Liver (tissue), 9 donors: ENCODE data around the gene LILRB3. TPM values are rescaled to one million over a fixed set of nuclear protein-coding genes. Genes with fewer than 3 reads are reported as not detected.
A peak's percentile ranks its signal among the peaks of the same experiment; 100 is the strongest.

Source experiments
- DNase-seq: peaks from one replicate; pipeline ENCODE4 v3.0.0-alpha.2; 2017; ENCODE audit warnings: low spot score
- H3K27ac ChIP-seq, 2 donors: one replicate each; pipeline ENCODE4 v1.7.0; 2013; ENCODE audit warnings: inconsistent platforms in 2 of 2, low read length in 2 of 2, control low read depth in 1 of 2, low read depth in 1 of 2, mild to moderate bottlenecking in 1 of 2
- H3K27me3 ChIP-seq, 4 donors: one replicate each; pipeline versions ENCODE4 v1.6.1 to v1.7.0; 2013; ENCODE audit warnings: low read length in 3 of 4, inconsistent platforms in 1 of 4, mild to moderate bottlenecking in 1 of 4, moderate library complexity in 1 of 4; ENCODE audit not compliant: control insufficient read depth in 4 of 4, insufficient read depth in 4 of 4
- H3K36me3 ChIP-seq, 4 donors: one replicate each; pipeline versions ENCODE4 v1.6.1 to v1.7.0; 2013; ENCODE audit warnings: low read length in 3 of 4, mild to moderate bottlenecking in 3 of 4, low read depth in 1 of 4, moderate library complexity in 1 of 4; ENCODE audit not compliant: control insufficient read depth in 4 of 4, insufficient read depth in 3 of 4
- H3K4me1 ChIP-seq, 4 donors: one replicate each; pipeline versions ENCODE4 v1.6.1 to v1.7.0; 2013; ENCODE audit warnings: low read length in 3 of 4, mild to moderate bottlenecking in 3 of 4, moderate library complexity in 1 of 4; ENCODE audit not compliant: control insufficient read depth in 4 of 4, insufficient read depth in 4 of 4
- H3K4me3 ChIP-seq, 3 donors: one replicate each; pipeline versions ENCODE4 v1.6.1 to v1.7.0; 2013; ENCODE audit warnings: low read length in 3 of 3, control low read depth in 1 of 3, low read depth in 1 of 3, mild to moderate bottlenecking in 1 of 3
- H3K9ac ChIP-seq, 2 donors: one replicate each; pipeline ENCODE4 v1.7.0; 2013; ENCODE audit warnings: low read length in 2 of 2, mild to moderate bottlenecking in 2 of 2, moderate library complexity in 2 of 2, control low read depth in 1 of 2, low read depth in 1 of 2
- H3K9me3 ChIP-seq, 4 donors: one replicate each; pipeline versions ENCODE4 v1.6.1 to v1.7.0; 2013; ENCODE audit warnings: low read length in 3 of 4; ENCODE audit not compliant: control insufficient read depth in 4 of 4
- ATF3 ChIP-seq: IDR thresholded peaks from 2 replicates; pipeline ENCODE4 v1.6.1; 2016; ENCODE audit warnings: antibody characterized with exemption
- EGR1 ChIP-seq, 2 donors: IDR thresholded peaks; 2 replicates each; pipeline ENCODE4 v1.6.1; 2016 to 2018; ENCODE audit warnings: antibody characterized with exemption in 2 of 2, low read depth in 2 of 2
- FOXA1 ChIP-seq: IDR thresholded peaks from 2 replicates; pipeline ENCODE4 v1.6.1; 2016; ENCODE audit warnings: antibody characterized with exemption
- FOXA2 ChIP-seq: IDR thresholded peaks from 2 replicates; pipeline ENCODE4 v1.6.1; 2016; ENCODE audit warnings: antibody characterized with exemption
- GABPA ChIP-seq, 2 donors: IDR thresholded peaks in 1 of 2; conservative IDR thresholded peaks in 1 of 2; 2 replicates each; pipeline ENCODE4 v1.6.1; 2016; ENCODE audit warnings: antibody characterized with exemption in 2 of 2, mild to moderate bottlenecking in 1 of 2, moderate library complexity in 1 of 2
- HNF4A ChIP-seq, 2 donors: conservative IDR thresholded peaks; 2 replicates each; pipeline ENCODE4 v1.6.1; 2016; ENCODE audit warnings: antibody characterized with exemption in 2 of 2, mild to moderate bottlenecking in 2 of 2
- HNF4G ChIP-seq: IDR thresholded peaks from 2 replicates; pipeline ENCODE4 v1.6.1; 2016; ENCODE audit warnings: antibody characterized with exemption
- JUND ChIP-seq, 2 donors: IDR thresholded peaks; 2 replicates each; pipeline ENCODE4 v1.6.1; 2016; ENCODE audit warnings: antibody characterized with exemption in 2 of 2
- MAX ChIP-seq: IDR thresholded peaks from 2 replicates; pipeline ENCODE4 v1.6.1; 2016; ENCODE audit warnings: antibody characterized with exemption
- NR2F2 ChIP-seq: IDR thresholded peaks from 2 replicates; pipeline ENCODE4 v1.6.1; 2016; ENCODE audit warnings: antibody characterized with exemption
- RAD21 ChIP-seq, 2 donors: IDR thresholded peaks; 2 replicates each; pipeline ENCODE4 v1.6.1; 2016; ENCODE audit warnings: antibody characterized with exemption in 2 of 2, mild to moderate bottlenecking in 2 of 2
- REST ChIP-seq: IDR thresholded peaks from 2 replicates; pipeline ENCODE4 v1.6.1; 2016; ENCODE audit warnings: antibody characterized with exemption, mild to moderate bottlenecking
- RXRA ChIP-seq, 2 donors: IDR thresholded peaks; 2 replicates each; pipeline ENCODE4 v1.6.1; 2017 to 2018; ENCODE audit warnings: antibody characterized with exemption in 2 of 2, mild to moderate bottlenecking in 1 of 2
- SP1 ChIP-seq: IDR thresholded peaks from 2 replicates; pipeline ENCODE4 v1.6.1; 2018; ENCODE audit warnings: antibody characterized with exemption, mild to moderate bottlenecking
- TAF1 ChIP-seq: conservative IDR thresholded peaks from 2 replicates; pipeline ENCODE4 v1.6.1; 2016; ENCODE audit warnings: antibody characterized with exemption, mild to moderate bottlenecking
- YY1 ChIP-seq: IDR thresholded peaks from 2 replicates; pipeline ENCODE4 v1.6.1; 2016; ENCODE audit warnings: antibody characterized with exemption, mild to moderate bottlenecking
- WGBS: extraction: QIAGEN DNeasy Blood & Tissue Kit; methylation state at CpG from one replicate; pipeline ENCODE4 v1.1.7; 2013; 5-methylcytosine and 5-hydroxymethylcytosine counted together
- polyA plus RNA-seq, 2 donors: library from polyadenylated mRNA; stranded (reverse) in 1 of 2; unstranded in 1 of 2; fragments of 200-250 nt in 1 of 2; fragments of >200 nt in 1 of 2; fragmentation: Nextera tagmentation in 1 of 2; extraction: Ambion mirVana in 1 of 2; gene quantifications; one replicate each; pipeline versions ENCODE4 v1.2.1 to v1.2.3, GENCODE V29; 2013 to 2015
- total RNA-seq, 2 donors: library from RNA; depleted of rRNA; stranded (reverse); fragments of >200 nt; gene quantifications; one replicate each; pipeline ENCODE4 v1.2.3, GENCODE V29; 2014
- TF ChIP-seq, protein P1 (sequence below): IDR thresholded peaks from 2 replicates; pipeline ENCODE4 v1.6.1; 2016; ENCODE audit warnings: antibody characterized with exemption
- TF ChIP-seq, protein P2 (sequence below): fragments of 150-350 bp; IDR thresholded peaks from 2 replicates; pipeline ENCODE4 v1.5.1; 2017; ENCODE audit warnings: improper control_type of control experiment, low read depth, low read length; ENCODE audit not compliant: missing input control
- donor health status: healthy.
- donor health status: healthy.
- donor health status: healthy.
- donor health status: healthy.
- donor health status: healthy.

The LILRB3 gene
- total and polyA plus RNA-seq, 4 donors: 2.2 to 10.5 (median 3.3) TPM

DNA sequence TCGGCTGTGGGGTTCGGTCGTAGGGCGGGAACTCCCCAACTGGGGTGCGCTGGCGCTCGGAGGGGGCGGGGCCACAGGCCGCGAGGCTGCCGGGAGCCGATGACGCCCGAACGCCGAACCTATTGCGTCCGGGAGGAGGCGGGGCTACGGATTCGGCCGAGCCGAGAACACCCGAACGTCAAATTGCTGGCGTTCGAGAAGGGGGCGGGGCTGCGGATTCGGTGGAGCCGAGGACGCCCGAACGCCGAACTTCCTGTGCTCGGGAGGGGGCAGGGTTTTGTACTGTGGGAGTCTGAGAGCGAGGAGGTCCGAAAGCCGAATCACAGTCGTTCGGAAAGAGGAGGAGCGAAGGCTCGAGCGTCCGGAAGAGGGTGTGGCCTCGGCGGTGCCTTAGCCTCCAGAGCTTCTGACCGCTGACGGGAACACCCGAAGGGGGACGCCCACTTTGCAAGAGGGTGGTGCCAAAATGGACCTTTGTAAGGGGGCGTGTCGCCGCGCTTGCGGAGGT lies 32.2 kb downstream of the LILRB3 start:
- H3K36me3 ChIP-seq: peaks cover 4 to 17% (median 12%) of the 10 kb centered on the region in 4 donors
- peak overlapping the region; percentile 96 to 99 for H3K27ac ChIP-seq
- peak overlapping the region; percentile 51 to 78 (median 68) for H3K4me3 ChIP-seq
- peaks cover 9 to 22% (median 15%) of the 10 kb centered on the region in 4 donors for H3K4me1 ChIP-seq
- H3K9ac ChIP-seq: peak overlapping the region; percentile 63 to 77
- no peaks in the 10 kb centered on the region for H3K9me3 ChIP-seq
- WGBS: under 1% methylated on average over 56 of the region's 56 CpGs
- TF ChIP-seq HNF4G (peak; percentile 94), HNF4A (conservative IDR thresholded peaks at IDR 0.05) (peak; percentile 42 to 51), EGR1 (IDR thresholded peaks at IDR 0.05; ENCODE audit: low read depth in 2 of 2) (peak in 1 of 2 donors; percentile 7), TAF1 (no peak), MAX (no peak), SP1 (peak; percentile 71), FOXA2 (peak; percentile 13), GABPA (IDR thresholded peaks at IDR 0.05 in 1 of 2, conservative IDR thresholded peaks at IDR 0.05 in 1 of 2) (peak; percentile 40 to 79), YY1 (peak; percentile 71), RAD21 (IDR thresholded peaks at IDR 0.05) (no peak), JUND (IDR thresholded peaks at IDR 0.05) (peak in 1 of 2 donors; percentile 56), REST (peak; percentile 9), ATF3 (no peak), FOXA1 (peak; percentile 31), NR2F2 (peak; percentile 35), RXRA (IDR thresholded peaks at IDR 0.05) (peak; percentile 27 to 55)
- TF ChIP-seq, protein P1, sequence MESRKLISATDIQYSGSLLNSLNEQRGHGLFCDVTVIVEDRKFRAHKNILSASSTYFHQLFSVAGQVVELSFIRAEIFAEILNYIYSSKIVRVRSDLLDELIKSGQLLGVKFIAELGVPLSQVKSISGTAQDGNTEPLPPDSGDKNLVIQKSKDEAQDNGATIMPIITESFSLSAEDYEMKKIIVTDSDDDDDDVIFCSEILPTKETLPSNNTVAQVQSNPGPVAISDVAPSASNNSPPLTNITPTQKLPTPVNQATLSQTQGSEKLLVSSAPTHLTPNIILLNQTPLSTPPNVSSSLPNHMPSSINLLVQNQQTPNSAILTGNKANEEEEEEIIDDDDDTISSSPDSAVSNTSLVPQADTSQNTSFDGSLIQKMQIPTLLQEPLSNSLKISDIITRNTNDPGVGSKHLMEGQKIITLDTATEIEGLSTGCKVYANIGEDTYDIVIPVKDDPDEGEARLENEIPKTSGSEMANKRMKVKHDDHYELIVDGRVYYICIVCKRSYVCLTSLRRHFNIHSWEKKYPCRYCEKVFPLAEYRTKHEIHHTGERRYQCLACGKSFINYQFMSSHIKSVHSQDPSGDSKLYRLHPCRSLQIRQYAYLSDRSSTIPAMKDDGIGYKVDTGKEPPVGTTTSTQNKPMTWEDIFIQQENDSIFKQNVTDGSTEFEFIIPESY: peak; percentile 83
- TF ChIP-seq, protein P2, sequence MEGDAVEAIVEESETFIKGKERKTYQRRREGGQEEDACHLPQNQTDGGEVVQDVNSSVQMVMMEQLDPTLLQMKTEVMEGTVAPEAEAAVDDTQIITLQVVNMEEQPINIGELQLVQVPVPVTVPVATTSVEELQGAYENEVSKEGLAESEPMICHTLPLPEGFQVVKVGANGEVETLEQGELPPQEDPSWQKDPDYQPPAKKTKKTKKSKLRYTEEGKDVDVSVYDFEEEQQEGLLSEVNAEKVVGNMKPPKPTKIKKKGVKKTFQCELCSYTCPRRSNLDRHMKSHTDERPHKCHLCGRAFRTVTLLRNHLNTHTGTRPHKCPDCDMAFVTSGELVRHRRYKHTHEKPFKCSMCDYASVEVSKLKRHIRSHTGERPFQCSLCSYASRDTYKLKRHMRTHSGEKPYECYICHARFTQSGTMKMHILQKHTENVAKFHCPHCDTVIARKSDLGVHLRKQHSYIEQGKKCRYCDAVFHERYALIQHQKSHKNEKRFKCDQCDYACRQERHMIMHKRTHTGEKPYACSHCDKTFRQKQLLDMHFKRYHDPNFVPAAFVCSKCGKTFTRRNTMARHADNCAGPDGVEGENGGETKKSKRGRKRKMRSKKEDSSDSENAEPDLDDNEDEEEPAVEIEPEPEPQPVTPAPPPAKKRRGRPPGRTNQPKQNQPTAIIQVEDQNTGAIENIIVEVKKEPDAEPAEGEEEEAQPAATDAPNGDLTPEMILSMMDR: no peak
- DNase-seq: peak; percentile 99
- no peaks in the 10 kb centered on the region for H3K27me3 ChIP-seq
